Neutrophil (primary cell): ENCODE data around the gene OR4D10.
"Not testable (repeated sequence)": the region's sequence is repeated elsewhere in the genome, so short reads cannot be mapped to it uniquely, and the experiment has no call there.

Experiments used
- H3K27ac ChIP-seq: fragments of 200-600 bp; sonication (generic); 2 replicates; pipeline ENCODE4 v1.5.1; 2016; ENCODE audit warnings: mild to moderate bottlenecking, moderate library complexity
- H3K27me3 ChIP-seq: fragments of 200-600 bp; sonication (generic); 2 replicates; pipeline ENCODE4 v1.6.0; 2016; ENCODE audit warnings: mild to moderate bottlenecking
- H3K36me3 ChIP-seq: fragments of 200-600 bp; sonication (generic); 2 replicates; pipeline ENCODE4 v1.5.1; 2017
- H3K4me1 ChIP-seq, 2 experiments: fragments of 200-600 bp in 1 of 2; sonication (generic) in 1 of 2; 1 replicate in 1 of 2; 2 replicates in 1 of 2; pipeline versions ENCODE4 v1.5.1 to v1.6.1; 2013 to 2016; ENCODE audit warnings: low read depth in 1 of 2, low read length in 1 of 2, mild to moderate bottlenecking in 1 of 2, moderate library complexity in 1 of 2; ENCODE audit not compliant: control insufficient read depth in 1 of 2, insufficient read depth in 1 of 2
- H3K4me3 ChIP-seq, 2 experiments: fragments of 200-600 bp in 1 of 2; sonication (generic) in 1 of 2; 1 replicate in 1 of 2; 2 replicates in 1 of 2; pipeline ENCODE4 v1.5.1; 2013 to 2016; ENCODE audit warnings: low read depth in 1 of 2, low read length in 1 of 2, mild to moderate bottlenecking in 1 of 2, moderate library complexity in 1 of 2
- H3K9me3 ChIP-seq: fragments of 200-600 bp; sonication (generic); 2 replicates; pipeline ENCODE4 v1.5.1; 2016
- CTCF ChIP-seq: fragments of 200-600 bp; sonication (generic); IDR thresholded peaks from 2 replicates; pipeline ENCODE4 v1.5.1; 2016; ENCODE audit warnings: antibody characterized with exemption

Gene OR4D10

DNA sequence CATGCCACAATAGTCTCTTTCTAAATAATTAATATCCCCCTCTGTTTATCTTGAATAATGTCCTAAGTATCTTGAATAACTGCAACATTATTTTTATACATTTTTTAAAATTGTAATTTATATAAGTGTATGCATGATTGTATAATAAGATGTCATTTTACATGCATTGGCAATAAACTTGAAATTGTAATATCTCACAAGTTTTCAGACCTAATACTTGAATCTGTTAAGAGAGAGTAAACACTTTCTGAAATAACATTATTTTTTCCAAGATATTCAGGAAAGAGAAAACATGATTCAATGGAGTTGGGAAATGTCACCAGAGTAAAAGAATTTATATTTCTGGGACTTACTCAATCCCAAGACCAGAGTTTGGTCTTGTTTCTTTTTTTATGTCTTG, 30.2 kb downstream of the OR4D10 start, which contains the start of gene OR4D11:
Gene OR4D11 (plus strand): TSS at position 301 of the 400 bp plus-strand sequence. CDS start 0 bp downstream, at position 301.
- no peaks in the 10 kb centered on the region for H3K9me3 ChIP-seq
- H3K4me3 ChIP-seq, result no peak within 1 kb of the TSS
- H3K36me3 ChIP-seq, result no peaks in the 10 kb centered on the region
- no peak within 1 kb of the TSS for H3K27ac ChIP-seq
- no peak for TF ChIP-seq CTCF
- H3K4me1 ChIP-seq, result no peaks in the 10 kb centered on the region
- no peaks in the 10 kb centered on the region for H3K27me3 ChIP-seq

DNA sequence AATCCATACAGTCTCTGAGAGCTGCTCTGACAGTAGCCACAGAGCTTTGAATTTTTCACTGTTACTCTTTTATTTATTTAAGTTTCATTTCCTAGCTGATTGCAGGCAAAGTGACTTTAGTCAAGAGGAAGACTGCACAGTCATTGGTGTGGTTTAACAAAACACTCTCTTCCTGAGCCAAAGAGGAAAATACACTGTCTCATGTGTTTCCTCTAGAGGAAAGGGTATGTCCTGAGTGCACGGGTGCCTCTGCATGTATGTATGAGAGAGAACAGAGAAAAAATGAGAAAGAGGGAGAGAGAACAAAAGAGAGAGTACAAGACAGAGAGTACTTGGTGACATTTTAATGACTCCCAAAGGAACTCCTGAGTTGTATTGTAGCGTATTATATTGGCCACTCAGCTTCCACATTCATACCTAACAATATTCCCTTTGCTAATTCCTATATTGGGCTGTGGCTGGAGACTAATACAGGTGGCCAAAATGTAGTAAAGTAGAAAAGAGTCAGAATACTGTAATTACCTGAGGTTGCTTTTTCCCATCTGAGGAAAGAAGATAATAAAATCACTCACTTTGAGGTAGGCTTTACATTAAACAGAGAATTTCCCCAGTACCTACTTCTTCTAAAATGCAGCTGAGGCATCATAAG, 38.0 kb downstream of the OR4D10 start, which contains the start of gene OR4D9:
Gene OR4D9 (plus strand): TSS at position 599 of the 649 bp plus-strand sequence. CDS start 3,374 bp downstream, outside the sequence.
- Histone ChIP-seq H3K4me1 (peaks cover 13 to 18% of the 10 kb centered on the region in 2 experiments), H3K27ac (peak within 1 kb of the TSS; percentile 57), H3K27me3 (no peaks in the 10 kb centered on the region), H3K36me3 (no peaks in the 10 kb centered on the region), H3K4me3 (no peak within 1 kb of the TSS), H3K9me3 (no peaks in the 10 kb centered on the region)
- no peak for TF ChIP-seq CTCF

DNA sequence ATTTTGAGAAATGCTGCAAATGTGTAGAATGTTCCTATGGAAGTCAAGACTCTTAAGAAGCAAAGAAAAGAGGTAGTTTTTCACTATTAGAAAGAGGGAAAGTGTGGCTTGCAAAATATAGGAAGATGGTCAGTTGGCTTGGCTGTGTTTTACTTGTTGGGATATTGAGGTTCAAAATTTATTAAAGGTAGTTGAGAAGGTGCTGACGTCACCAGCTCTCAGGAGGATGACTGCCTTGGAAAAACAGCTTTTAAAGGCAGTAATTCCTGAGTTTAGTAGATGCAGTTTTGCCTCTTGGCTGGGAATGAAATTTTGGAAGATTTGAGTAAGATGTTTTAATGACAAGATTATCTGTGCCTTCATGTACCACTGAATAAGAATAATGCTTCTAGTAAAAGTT, 38.6 kb downstream of the OR4D10 start:
- H3K4me1 ChIP-seq, result peaks cover 13 to 18% of the 10 kb centered on the region in 2 experiments
- no peak for TF ChIP-seq CTCF

DNA sequence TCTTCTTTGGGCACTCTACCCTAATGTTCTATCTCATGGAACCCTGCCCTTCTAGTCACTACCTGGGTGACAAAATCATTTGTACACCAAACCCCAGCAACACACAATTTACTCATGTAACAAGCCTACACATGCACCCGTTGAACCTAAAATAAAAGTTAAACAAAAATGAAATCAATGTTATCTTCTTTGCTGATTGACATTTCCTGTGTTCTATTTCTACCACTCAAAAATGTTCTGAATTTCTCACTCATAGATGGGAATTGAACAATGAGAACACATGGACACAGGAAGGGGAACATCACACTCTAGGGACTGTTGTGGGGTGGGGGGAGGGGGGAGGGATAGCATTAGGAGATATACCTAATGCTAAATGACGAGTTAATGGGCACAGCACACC, 47.0 kb downstream of the OR4D10 start:
- not testable (repeated sequence) for H3K36me3 ChIP-seq, H3K4me3 ChIP-seq, H3K27me3 ChIP-seq, H3K9me3 ChIP-seq, H3K4me1 ChIP-seq, H3K27ac ChIP-seq

More for the DNA sequence above, 38.6 kb downstream of the OR4D10 start:
- H3K4me3 ChIP-seq, result no peak overlapping the region
- no peaks in the 10 kb centered on the region for H3K27me3 ChIP-seq
- H3K27ac ChIP-seq, result peak overlapping the region; percentile 57
- H3K9me3 ChIP-seq, result no peaks in the 10 kb centered on the region
- no peaks in the 10 kb centered on the region for H3K36me3 ChIP-seq

GRCh38 chr11:59520741-59521140, 47.6 kb downstream of the OR4D10 start:
- H3K27ac ChIP-seq, result no peak overlapping the region
- no peaks in the 10 kb centered on the region for H3K27me3 ChIP-seq
- no peaks in the 10 kb centered on the region for H3K4me1 ChIP-seq
- H3K9me3 ChIP-seq, result no peaks in the 10 kb centered on the region
- no peak overlapping the region for H3K4me3 ChIP-seq
- H3K36me3 ChIP-seq, result no peaks in the 10 kb centered on the region
- no peak for TF ChIP-seq CTCF

DNA sequence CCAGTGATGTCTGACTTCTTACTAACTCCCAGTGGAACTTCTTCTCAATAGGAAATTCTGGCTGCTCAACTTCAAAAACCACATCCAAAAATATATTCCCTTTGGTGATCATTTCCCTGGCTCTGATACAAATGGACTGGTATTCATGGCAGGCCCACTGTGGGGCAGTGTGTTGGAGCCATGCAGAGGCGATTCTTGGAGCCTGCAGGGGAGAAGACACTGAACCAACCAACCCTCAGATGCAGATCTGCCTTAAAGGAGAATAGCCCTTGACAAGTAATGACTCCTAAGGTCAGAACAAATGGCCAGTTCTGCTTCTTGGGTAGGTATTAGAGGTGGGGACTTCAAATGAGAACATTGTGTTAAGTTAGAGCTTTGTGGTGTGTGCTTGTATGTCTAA, 50.4 kb downstream of the OR4D10 start:
- TF ChIP-seq CTCF, result no peak
- no peaks in the 10 kb centered on the region for H3K4me1 ChIP-seq
- no peaks in the 10 kb centered on the region for H3K27me3 ChIP-seq
- H3K27ac ChIP-seq, result no peak overlapping the region
- H3K4me3 ChIP-seq, result no peak overlapping the region
- no peaks in the 10 kb centered on the region for H3K36me3 ChIP-seq
- no peaks in the 10 kb centered on the region for H3K9me3 ChIP-seq
